PC-9 (cell line): ENCODE results near the gene PPP3R1. TPM values are rescaled to one million over a fixed set of nuclear protein-coding genes. Genes with fewer than 3 reads are reported as not detected.
A peak's percentile ranks its signal among the peaks of the same experiment; 100 is the strongest.

ENCODE experiments used
- BruUV-seq: library from RNA; stranded (reverse); fragments of 400-500 nt; replicated peaks from 2 replicates; lab custom pipeline; 2021; lab: Mats Ljungman, UMichigan
- CTCF ChIA-PET: fragments of 300-600 bp; sonication (Branson Sonifier 250); formaldehyde crosslinking; loops from one replicate; lab custom pipeline; 2022; ENCODE audit warnings: antibody characterized with exemption; lab: Charles Lee
- POLR2A ChIA-PET: fragments of 300-600 bp; sonication (Branson Sonifier 250); formaldehyde crosslinking; loops from one replicate; lab custom pipeline; 2022; ENCODE audit warnings: antibody characterized with exemption; ENCODE audit not compliant: unreplicated experiment; lab: Charles Lee
- DNase-seq, 2 experiments: peaks; one replicate each; pipeline versions ENCODE4 v3.0.0 to v3.0.0-alpha.2; 2015 to 2022; ENCODE audit warnings: mixed read lengths in 1 of 2
- H2AFZ ChIP-seq: fragments of 200-600 bp; sonication (generic); 2 replicates; pipeline ENCODE4 v1.8.1; 2017; ENCODE audit warnings: antibody characterized with exemption
- H3F3A ChIP-seq: fragments of 200-600 bp; sonication (generic); 2 replicates; pipeline ENCODE4 v1.8.1; 2017; ENCODE audit warnings: antibody characterized with exemption, mild to moderate bottlenecking, low read depth; ENCODE audit not compliant: insufficient read depth
- H3K27ac ChIP-seq: fragments of 200-600 bp; sonication (generic); 2 replicates; pipeline ENCODE4 v1.6.1; 2016; ENCODE audit warnings: mixed run types
- H3K27me3 ChIP-seq: fragments of 200-600 bp; sonication (generic); 2 replicates; pipeline ENCODE4 v1.6.1; 2016; ENCODE audit warnings: low read depth, mixed run types; ENCODE audit not compliant: insufficient read depth
- H3K36me3 ChIP-seq: fragments of 200-600 bp; sonication (generic); 2 replicates; pipeline ENCODE4 v1.6.1; 2016; ENCODE audit warnings: low read depth, mixed run types
- H3K4me1 ChIP-seq: fragments of 200-600 bp; sonication (generic); replicated peaks from 2 replicates; pipeline ENCODE4 v1.6.1; 2016; ENCODE audit warnings: mixed run types; ENCODE audit not compliant: insufficient read depth
- H3K4me2 ChIP-seq: fragments of 200-600 bp; sonication (generic); 2 replicates; pipeline ENCODE4 v1.6.1; 2017; ENCODE audit warnings: mixed run types
- H3K4me3 ChIP-seq: fragments of 200-600 bp; sonication (generic); 2 replicates; pipeline ENCODE4 v1.6.1; 2016; ENCODE audit warnings: mixed run types
- H3K79me2 ChIP-seq: fragments of 200-600 bp; sonication (generic); 2 replicates; pipeline ENCODE4 v1.6.1; 2017; ENCODE audit warnings: low read depth, mixed run types
- H3K9me2 ChIP-seq: fragments of 200-600 bp; sonication (generic); 2 replicates; pipeline ENCODE4 v1.8.1; 2017; ENCODE audit warnings: mild to moderate bottlenecking; ENCODE audit not compliant: insufficient read depth
- H3K9me3 ChIP-seq: fragments of 200-600 bp; sonication (generic); 2 replicates; pipeline ENCODE4 v1.8.1; 2016; ENCODE audit warnings: low read depth; ENCODE audit not compliant: insufficient read depth
- H4K20me1 ChIP-seq: fragments of 200-600 bp; sonication (generic); 2 replicates; pipeline ENCODE4 v1.8.1; 2017; ENCODE audit not compliant: insufficient read depth
- CTCF ChIP-seq: fragments of 200-600 bp; sonication (generic); conservative IDR thresholded peaks from 2 replicates; pipeline ENCODE4 v1.6.1; 2017; ENCODE audit warnings: mixed run types, antibody characterized with exemption, mild to moderate bottlenecking, moderate library complexity
- EZH2 ChIP-seq: fragments of 200-600 bp; sonication (generic); IDR thresholded peaks from 2 replicates; pipeline ENCODE4 v1.8.0; 2017; ENCODE audit warnings: antibody characterized with exemption, low read depth
- intact Hi-C: fragments of 100-400 bp; cut with micrococcal nuclease; formaldehyde crosslinking; loops from one replicate; pipeline ENCODE4 v1.10.0; 2022; ENCODE audit not compliant: unreplicated experiment
- total RNA-seq: library from RNA; stranded (reverse); gene quantifications from 2 replicates; pipeline ENCODE4 v1.2.3, GENCODE V29; 2021

The PPP3R1 gene
- total RNA-seq, 1 experiment from 2014 or later = 67.5 TPM

GRCh38 chr2:68292108-68292710, 39.9 kb upstream of the PPP3R1 start:
- H3K36me3 ChIP-seq = no peaks in the 10 kb centered on the region
- no peaks in the 10 kb centered on the region for H3K27me3 ChIP-seq
- TF ChIP-seq CTCF = peak; percentile 90
- TF ChIP-seq EZH2 = no peak
- H4K20me1 ChIP-seq = no peaks in the 10 kb centered on the region
- no peak overlapping the region; the same call in 1 of the 2 replicates for H3K4me2 ChIP-seq
- ChIA-PET POLR2A (interaction anchor here (0.6 kb wide), 1 partner anchor 175 kb away, joined by 4 read pairs; the partner anchor contains the start of gene FBXO48), CTCF (interaction anchor here (0.5 to 1.4 kb wide), 4 partner anchors 9 to 1703 kb away, joined by 3 to 10 read pairs (median 4); partner anchors contain the start of gene PNO1)
- H3K9me2 ChIP-seq = no peaks in the 10 kb centered on the region
- H3K9me3 ChIP-seq = no peaks in the 10 kb centered on the region
- H3K79me2 ChIP-seq = no peaks in the 10 kb centered on the region
- H3K4me3 ChIP-seq = no peak overlapping the region
- H2AFZ ChIP-seq = no peak overlapping the region
- no peak overlapping the region for H3K27ac ChIP-seq
- no peaks in the 10 kb centered on the region for H3F3A ChIP-seq
- DNase-seq = peak; percentile 8 to 41
- BruUV-seq = no TSS peak
- no peaks in the 10 kb centered on the region for H3K4me1 ChIP-seq
- intact Hi-C loops = loop anchor here (1.0 to 5.0 kb wide), 2 partner anchors 150 to 170 kb away; no protein-coding TSS in a partner anchor

DNA sequence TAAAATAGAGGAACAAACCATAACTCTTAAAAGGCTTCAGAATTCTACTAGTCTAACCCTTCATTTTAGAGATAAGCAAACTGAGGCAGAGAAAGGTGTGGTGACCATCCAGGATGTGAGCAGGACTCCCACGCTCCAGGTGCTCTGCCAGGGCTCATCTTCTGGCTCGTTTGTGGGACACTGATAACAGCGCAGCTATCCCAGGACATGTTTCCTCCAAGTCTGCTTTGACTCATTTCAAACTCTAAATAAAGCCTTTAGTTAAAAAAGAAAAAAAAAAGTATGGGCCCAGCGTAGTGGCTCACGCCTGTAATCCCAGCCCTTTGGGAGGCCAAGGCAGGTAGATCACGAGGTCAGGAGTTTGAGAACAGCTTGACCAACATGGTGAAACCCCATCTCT, 39.0 kb upstream of the PPP3R1 start:
- H3K9me3 ChIP-seq = no peaks in the 10 kb centered on the region
- no peaks in the 10 kb centered on the region for H3K4me1 ChIP-seq

GRCh38 chr2:68290901-68291300, 38.6 kb upstream of the PPP3R1 start:
- Histone ChIP-seq H3K4me3 (no peak overlapping the region), H3K4me2 (no peak overlapping the region)
- CTCF ChIA-PET = interaction anchor here (1.4 kb wide), 1 partner anchor 8 kb away, joined by 4 read pairs; no protein-coding TSS in a partner anchor

More for the DNA sequence above, 39.0 kb upstream of the PPP3R1 start:
- H3K27ac ChIP-seq = no peak overlapping the region
- no peak overlapping the region for H2AFZ ChIP-seq
- H4K20me1 ChIP-seq = no peaks in the 10 kb centered on the region
- H3K36me3 ChIP-seq = no peaks in the 10 kb centered on the region
- no peaks in the 10 kb centered on the region for H3F3A ChIP-seq
- H3K4me3 ChIP-seq = no peak overlapping the region
- intact Hi-C loops = loop anchor here (5.0 kb wide), 1 partner anchor 151 kb away; no protein-coding TSS in a partner anchor
- no peaks in the 10 kb centered on the region for H3K27me3 ChIP-seq
- no TSS peak for BruUV-seq
- TF ChIP-seq CTCF = no peak
- no peak for TF ChIP-seq EZH2
- DNase-seq = no peak
- no peaks in the 10 kb centered on the region for H3K9me2 ChIP-seq
- CTCF ChIA-PET = interaction anchor here (1.4 kb wide), 1 partner anchor 9 kb away, joined by 4 read pairs; no protein-coding TSS in a partner anchor
- H3K4me2 ChIP-seq = no peak overlapping the region
- no peaks in the 10 kb centered on the region for H3K79me2 ChIP-seq
- POLR2A ChIA-PET = no interaction called here

More at GRCh38 chr2:68290901-68291300, 38.6 kb upstream of the PPP3R1 start:
- no peak for TF ChIP-seq EZH2
- no peak for TF ChIP-seq CTCF
- no peaks in the 10 kb centered on the region for H3K36me3 ChIP-seq
- no peak for DNase-seq
- H3K4me1 ChIP-seq = no peaks in the 10 kb centered on the region
- H2AFZ ChIP-seq = no peak overlapping the region
- no peaks in the 10 kb centered on the region for H3K9me2 ChIP-seq
- no peaks in the 10 kb centered on the region for H4K20me1 ChIP-seq
- H3F3A ChIP-seq = no peaks in the 10 kb centered on the region
- no peaks in the 10 kb centered on the region for H3K79me2 ChIP-seq
- BruUV-seq = no TSS peak
- H3K9me3 ChIP-seq = no peaks in the 10 kb centered on the region
- H3K27ac ChIP-seq = no peak overlapping the region
- intact Hi-C loops = loop anchor here (5.0 kb wide), 1 partner anchor 151 kb away; no protein-coding TSS in a partner anchor
- POLR2A ChIA-PET = no interaction called here
- no peaks in the 10 kb centered on the region for H3K27me3 ChIP-seq
